K562 (cell line): ENCODE results near the gene TEDDM1. TPM values are rescaled to one million over a fixed set of nuclear protein-coding genes. Genes with fewer than 3 reads are reported as not detected.

Experiments
- ATAC-seq: fragments of 200-7000 bp; cut with Tn5 transposase; 3 replicates; pipeline ENCODE4 v1.9.1; 2020; ENCODE audit warnings: moderate library complexity
- BruUV-seq: library from RNA; stranded (reverse); fragments of 400-500 nt; replicated peaks from 2 replicates; lab custom pipeline; 2021; lab: Mats Ljungman, UMichigan
- CTCF ChIA-PET: fragments of 300-600 bp; formaldehyde crosslinking; extraction: SDS; loops from one replicate; lab custom pipeline; 2021; ENCODE audit warnings: low intra/inter-chr PET ratio; lab: Yijun Ruan, JAX
- POLR2A ChIA-PET: fragments of 300-600, 350-650 bp; sonication (Branson Sonifier 250); formaldehyde crosslinking; extraction: SDS; loops from one replicate; lab custom pipeline; 2021; ENCODE audit warnings: antibody characterized with exemption, inconsistent platforms; lab: Yijun Ruan, JAX
- DNase-seq, 4 experiments: peaks; one replicate each; pipeline versions ENCODE4 v3.0.0 to v3.0.0-alpha.2; 2011 to 2018; ENCODE audit warnings: low spot score in 3 of 4, mixed read lengths in 3 of 4; ENCODE audit errors: extremely low read depth in 1 of 4
- FAIRE-seq: peaks from 2 replicates; lab custom pipeline; 2011; peaks lifted over from hg19 to GRCh38; lab: Jason Lieb, UNC
- H2AFZ ChIP-seq: 2 replicates; pipeline ENCODE4 v1.6.0; 2011; ENCODE audit warnings: low read depth, low read length, control low read depth, inconsistent platforms
- H3K27ac ChIP-seq: fragments of 200-600 bp; 3 replicates; pipeline ENCODE4 v1.8.0; 2011; ENCODE audit warnings: low read depth, mild to moderate bottlenecking, control low read depth, inconsistent platforms, low read length, moderate library complexity, mixed read lengths; ENCODE audit errors: extremely low read depth
- H3K27me3 ChIP-seq, 2 experiments: fragments of 300-600 bp in 1 of 2; 2 replicates in 1 of 2; 3 replicates in 1 of 2; pipeline versions ENCODE4 v1.6.0 to v1.8.0; 2011; ENCODE audit warnings: inconsistent platforms in 2 of 2, low read length in 2 of 2, mild to moderate bottlenecking in 1 of 2, mixed read lengths in 1 of 2, moderate library complexity in 1 of 2; ENCODE audit not compliant: control insufficient read depth in 2 of 2, insufficient read depth in 2 of 2
- H3K36me3 ChIP-seq: fragments of 300-600 bp; 3 replicates; pipeline ENCODE4 v1.8.0; 2011; ENCODE audit warnings: mild to moderate bottlenecking, low read length, inconsistent platforms; ENCODE audit not compliant: control insufficient read depth, insufficient read depth
- H3K4me1 ChIP-seq, 2 experiments: fragments of 200-600 bp in 1 of 2; replicated peaks in 1 of 2; 2 replicates in 1 of 2; 3 replicates in 1 of 2; pipeline versions ENCODE4 v1.5.1 to v1.8.0; 2011; ENCODE audit warnings: inconsistent platforms in 2 of 2, low read length in 2 of 2, mild to moderate bottlenecking in 1 of 2, mixed read lengths in 1 of 2, moderate library complexity in 1 of 2; ENCODE audit not compliant: control insufficient read depth in 2 of 2, insufficient read depth in 2 of 2
- H3K4me2 ChIP-seq: 2 replicates; pipeline ENCODE4 v1.6.1; 2011; ENCODE audit warnings: low read length, control low read depth, inconsistent platforms, mixed read lengths; ENCODE audit not compliant: insufficient read depth
- H3K4me3 ChIP-seq: fragments of 200-600 bp; sonication (generic), shearing (Covaris generic); 2 replicates; pipeline ENCODE4 v1.5.1; 2016; ENCODE audit warnings: control low read depth, inconsistent platforms
- H3K79me2 ChIP-seq: fragments of 200-600 bp; 3 replicates; pipeline ENCODE4 v1.8.0; 2011; ENCODE audit warnings: low read length, inconsistent platforms; ENCODE audit not compliant: control insufficient read depth, insufficient read depth
- H3K9ac ChIP-seq, 2 experiments: 2 replicates each; pipeline versions ENCODE4 v1.6.0 to v1.6.1; 2011; ENCODE audit warnings: low read depth in 2 of 2, low read length in 2 of 2, control low read depth in 1 of 2, inconsistent platforms in 1 of 2, mild to moderate bottlenecking in 1 of 2, mixed read lengths in 1 of 2; ENCODE audit not compliant: insufficient read depth in 1 of 2
- H3K9me1 ChIP-seq: one replicate; pipeline ENCODE4 v1.6.0; 2011; ENCODE audit warnings: inconsistent platforms, mild to moderate bottlenecking, low read length, moderate library complexity; ENCODE audit not compliant: control insufficient read depth, insufficient read depth
- H3K9me3 ChIP-seq: replicated peaks from 2 replicates; pipeline ENCODE4 v1.5.1; 2011; ENCODE audit warnings: low read depth, low read length, inconsistent platforms; ENCODE audit not compliant: control insufficient read depth, insufficient read depth
- H4K20me1 ChIP-seq: replicated peaks from 2 replicates; pipeline ENCODE4 v1.6.1; 2011; ENCODE audit warnings: low read length, inconsistent platforms, mixed read lengths; ENCODE audit not compliant: control insufficient read depth, insufficient read depth
- FOS ChIP-seq: IDR thresholded peaks from 3 replicates; pipeline ENCODE4 v1.6.1; 2011; ENCODE audit not compliant: insufficient read length; ENCODE audit errors: extremely low read depth
- FOXJ3 ChIP-seq: sonication (generic); formaldehyde crosslinking; IDR thresholded peaks from 2 replicates; pipeline ENCODE4 v1.4.0; 2020; ENCODE audit warnings: mild to moderate bottlenecking, missing genetic modification reagents
- GATAD2A ChIP-seq: fragments of 450-650 bp; IDR thresholded peaks from 2 replicates; pipeline ENCODE4 v1.6.1; 2017
- HDAC1 ChIP-seq, 2 experiments: fragments of 450-650 bp; IDR thresholded peaks; 2 replicates each; pipeline ENCODE4 v1.6.1; 2016 to 2017; ENCODE audit warnings: inconsistent platforms in 1 of 2, mild to moderate bottlenecking in 1 of 2, moderate library complexity in 1 of 2
- LCOR ChIP-seq: sonication (generic); formaldehyde crosslinking; IDR thresholded peaks from 2 replicates; pipeline ENCODE4 v1.8.0; 2022; ENCODE audit warnings: mild to moderate bottlenecking, missing genetic modification reagents
- MYNN ChIP-seq, 2 experiments: sonication (generic); formaldehyde crosslinking in 1 of 2; IDR thresholded peaks; 2 replicates each; pipeline versions ENCODE4 v1.5.0 to v1.6.1; 2016 to 2020; ENCODE audit warnings: antibody characterized with exemption in 1 of 2, missing genetic modification reagents in 1 of 2
- NCOA2 ChIP-seq, 2 experiments: fragments of 450-650 bp; IDR thresholded peaks; 2 replicates each; pipeline ENCODE4 v1.6.1; 2018; ENCODE audit warnings: mild to moderate bottlenecking in 2 of 2, moderate library complexity in 1 of 2; ENCODE audit not compliant: partially characterized antibody in 2 of 2
- OTX1 ChIP-seq: fragments of 450-650 bp; formaldehyde crosslinking; IDR thresholded peaks from 2 replicates; pipeline ENCODE4 v1.4.0; 2022; ENCODE audit warnings: mild to moderate bottlenecking
- POLR3G ChIP-seq: IDR thresholded peaks from 2 replicates; pipeline ENCODE4 v1.6.1; 2011; ENCODE audit not compliant: insufficient read length, insufficient replicate concordance; ENCODE audit errors: extremely low read depth
- PYGO2 ChIP-seq: fragments of 450-650 bp; IDR thresholded peaks from 2 replicates; pipeline ENCODE4 v1.6.1; 2016; ENCODE audit warnings: mild to moderate bottlenecking, missing genetic modification characterization, moderate library complexity, missing compliant biosample characterization
- STAG1 ChIP-seq: sonication (generic); formaldehyde crosslinking; IDR thresholded peaks from 2 replicates; pipeline ENCODE4 v1.5.0; 2020; ENCODE audit warnings: missing genetic modification reagents, borderline replicate concordance
- ZNF133 ChIP-seq: fragments of 250-450 bp; sonication (Bioruptor Pico); IDR thresholded peaks from 2 replicates; pipeline ENCODE4 v1.4.0; 2020; ENCODE audit warnings: mild to moderate bottlenecking
- WGBS: fragments of 100-300 bp; shearing (Covaris generic); methylation state at CpG from one replicate; pipeline ENCODE4 v1.1.6; 2016; ENCODE audit warnings: low coverage, mixed read lengths; ENCODE audit not compliant: insufficient coverage; ENCODE audit errors: missing lambda C conversion rate; 5-methylcytosine and 5-hydroxymethylcytosine counted together
- in situ Hi-C: fragments of 300-500 bp; cut with MboI; formaldehyde crosslinking; loops from 4 replicates; pipeline ENCODE4 v1.15.0; 2018; ENCODE audit warnings: inconsistent platforms, mixed read lengths
- intact Hi-C: fragments of 100-400 bp; cut with micrococcal nuclease; formaldehyde crosslinking; loops from 2 replicates; pipeline ENCODE4 v1.14.2; 2022
- polyA plus RNA-seq, 8 experiments: library from polyadenylated mRNA; depleted of rRNA in 4 of 8; stranded (reverse) in 5 of 8; unstranded in 3 of 8; fragments of >200 nt; fragmentation: Nextera tagmentation in 2 of 8; fragmentation: Illumina TruSeq in 1 of 8; extraction: Ambion mirVana in 2 of 8; extraction: Trizol in 1 of 8; gene quantifications; 2 replicates each; pipeline versions ENCODE4 v1.2.1 to v1.2.3, GENCODE V29; 2011 to 2014; ENCODE audit warnings: inconsistent platforms in 1 of 8, missing spikeins in 1 of 8
- total RNA-seq, 7 experiments: library from RNA; depleted of rRNA in 6 of 7; stranded (reverse); fragments of >200 nt in 6 of 7; fragmentation: Illumina TruSeq in 2 of 7; extraction: Trizol in 2 of 7; gene quantifications; 2 replicates each; pipeline versions ENCODE4 v1.2.1 to v1.2.3, GENCODE V29; 2011 to 2021; ENCODE audit warnings: low replicate concordance in 1 of 7
- TF ChIP-seq, protein P1 (sequence below): fragments of 450-650 bp; IDR thresholded peaks from 2 replicates; pipeline ENCODE4 v1.6.1; 2017; ENCODE audit warnings: antibody characterized with exemption, mild to moderate bottlenecking
- TF ChIP-seq, protein P2 (sequence below): fragments of 450-650 bp; formaldehyde crosslinking; IDR thresholded peaks from 2 replicates; pipeline ENCODE4 v1.4.0; 2020; ENCODE audit warnings: mild to moderate bottlenecking
- TF ChIP-seq, protein P3 (sequence below): fragments of 200-800 bp; sonication (Bioruptor generic); IDR thresholded peaks from 2 replicates; pipeline ENCODE4 v1.6.1; 2017; ENCODE audit warnings: missing genetic modification characterization, missing compliant biosample characterization

TEDDM1 gene
- total and polyA plus RNA-seq, 9 of the 15 experiments (the other 6 are each of a cell fraction or from before 2014, with no cell fraction given): not detected

DNA sequence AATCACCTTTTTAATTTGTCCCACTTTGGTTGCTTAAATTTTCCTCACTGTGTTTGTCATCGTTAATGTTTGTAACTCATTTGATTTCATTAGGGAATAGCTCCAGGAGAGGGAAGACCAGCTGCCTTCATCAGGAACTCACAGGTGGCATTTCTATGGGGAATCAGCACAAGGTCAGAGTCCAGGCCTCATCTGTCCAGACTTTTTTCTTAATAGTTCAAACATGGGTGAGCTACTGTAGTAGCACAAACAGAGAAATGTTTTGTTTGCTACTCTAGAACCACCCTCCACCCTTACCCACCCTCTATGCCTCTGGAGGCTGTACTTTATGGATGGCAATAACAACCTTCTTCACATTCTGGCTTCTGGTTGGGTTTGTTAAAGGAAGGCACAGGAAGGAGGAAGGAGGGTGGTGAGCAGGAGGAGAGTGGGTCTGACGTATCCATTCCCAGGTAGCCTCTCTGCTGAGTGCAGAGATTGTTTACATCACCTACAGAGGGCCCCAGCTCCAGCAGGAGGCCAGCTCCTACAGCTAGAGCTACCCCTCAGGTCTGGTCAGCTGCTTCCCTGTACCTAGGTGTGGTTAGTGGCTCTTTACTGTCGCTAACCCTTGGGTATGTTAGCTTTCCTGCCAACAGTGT is 8.1 kb upstream of the TEDDM1 start:
- Histone ChIP-seq H3K79me2 (no peaks in the 10 kb centered on the region), H3K9ac (no peak overlapping the region), H3K36me3 (no peaks in the 10 kb centered on the region), H3K27me3 (peaks cover 1 to 4% of the 10 kb centered on the region in 2 experiments; a peak in 3 of 5 replicates), H2AFZ (no peak overlapping the region), H3K4me3 (no peak overlapping the region), H3K9me1 (no peaks in the 10 kb centered on the region), H3K4me1 (no peaks in the 10 kb centered on the region), H3K9me3 (no peaks in the 10 kb centered on the region), H3K27ac (no peak overlapping the region), H4K20me1 (no peaks in the 10 kb centered on the region), H3K4me2 (no peak overlapping the region)
- BruUV-seq: no TSS peak
- WGBS: 0% methylated on average over 3 of the region's 3 CpGs
- ATAC-seq (peak; percentile 56), FAIRE-seq (no peak), DNase-seq (no peak)
- ChIA-PET CTCF (no interaction called here), POLR2A (interaction anchor here (1.1 to 2.5 kb wide), 2 partner anchors 13 to 16 kb away, joined by 3 to 11 read pairs; partner anchors contain the start of gene GLUL)
- TF ChIP-seq STAG1 (no peak), POLR3G (no peak), FOXJ3 (no peak), PYGO2 (no peak), GATAD2A (no peak), NCOA2 (IDR thresholded peaks at IDR 0.05; ENCODE audit: partially characterized antibody in 2 of 2) (no peak), HDAC1 (IDR thresholded peaks at IDR 0.05) (no peak), MYNN (IDR thresholded peaks at IDR 0.05) (no peak), MYNN (CRISPR knock-in tag; IDR thresholded peaks at IDR 0.05) (no peak), FOS (no peak), LCOR (CRISPR knock-in tag) (no peak), ZNF133 (no peak), OTX1 (CRISPR knock-in tag) (no peak)
- TF ChIP-seq, protein P1, sequence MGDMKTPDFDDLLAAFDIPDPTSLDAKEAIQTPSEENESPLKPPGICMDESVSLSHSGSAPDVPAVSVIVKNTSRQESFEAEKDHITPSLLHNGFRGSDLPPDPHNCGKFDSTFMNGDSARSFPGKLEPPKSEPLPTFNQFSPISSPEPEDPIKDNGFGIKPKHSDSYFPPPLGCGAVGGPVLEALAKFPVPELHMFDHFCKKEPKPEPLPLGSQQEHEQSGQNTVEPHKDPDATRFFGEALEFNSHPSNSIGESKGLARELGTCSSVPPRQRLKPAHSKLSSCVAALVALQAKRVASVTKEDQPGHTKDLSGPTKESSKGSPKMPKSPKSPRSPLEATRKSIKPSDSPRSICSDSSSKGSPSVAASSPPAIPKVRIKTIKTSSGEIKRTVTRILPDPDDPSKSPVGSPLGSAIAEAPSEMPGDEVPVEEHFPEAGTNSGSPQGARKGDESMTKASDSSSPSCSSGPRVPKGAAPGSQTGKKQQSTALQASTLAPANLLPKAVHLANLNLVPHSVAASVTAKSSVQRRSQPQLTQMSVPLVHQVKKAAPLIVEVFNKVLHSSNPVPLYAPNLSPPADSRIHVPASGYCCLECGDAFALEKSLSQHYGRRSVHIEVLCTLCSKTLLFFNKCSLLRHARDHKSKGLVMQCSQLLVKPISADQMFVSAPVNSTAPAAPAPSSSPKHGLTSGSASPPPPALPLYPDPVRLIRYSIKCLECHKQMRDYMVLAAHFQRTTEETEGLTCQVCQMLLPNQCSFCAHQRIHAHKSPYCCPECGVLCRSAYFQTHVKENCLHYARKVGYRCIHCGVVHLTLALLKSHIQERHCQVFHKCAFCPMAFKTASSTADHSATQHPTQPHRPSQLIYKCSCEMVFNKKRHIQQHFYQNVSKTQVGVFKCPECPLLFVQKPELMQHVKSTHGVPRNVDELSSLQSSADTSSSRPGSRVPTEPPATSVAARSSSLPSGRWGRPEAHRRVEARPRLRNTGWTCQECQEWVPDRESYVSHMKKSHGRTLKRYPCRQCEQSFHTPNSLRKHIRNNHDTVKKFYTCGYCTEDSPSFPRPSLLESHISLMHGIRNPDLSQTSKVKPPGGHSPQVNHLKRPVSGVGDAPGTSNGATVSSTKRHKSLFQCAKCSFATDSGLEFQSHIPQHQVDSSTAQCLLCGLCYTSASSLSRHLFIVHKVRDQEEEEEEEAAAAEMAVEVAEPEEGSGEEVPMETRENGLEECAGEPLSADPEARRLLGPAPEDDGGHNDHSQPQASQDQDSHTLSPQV: no peak
- TF ChIP-seq, protein P2, sequence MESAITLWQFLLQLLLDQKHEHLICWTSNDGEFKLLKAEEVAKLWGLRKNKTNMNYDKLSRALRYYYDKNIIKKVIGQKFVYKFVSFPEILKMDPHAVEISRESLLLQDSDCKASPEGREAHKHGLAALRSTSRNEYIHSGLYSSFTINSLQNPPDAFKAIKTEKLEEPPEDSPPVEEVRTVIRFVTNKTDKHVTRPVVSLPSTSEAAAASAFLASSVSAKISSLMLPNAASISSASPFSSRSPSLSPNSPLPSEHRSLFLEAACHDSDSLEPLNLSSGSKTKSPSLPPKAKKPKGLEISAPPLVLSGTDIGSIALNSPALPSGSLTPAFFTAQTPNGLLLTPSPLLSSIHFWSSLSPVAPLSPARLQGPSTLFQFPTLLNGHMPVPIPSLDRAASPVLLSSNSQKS (CRISPR knock-in tag): no peak
- TF ChIP-seq, protein P3, sequence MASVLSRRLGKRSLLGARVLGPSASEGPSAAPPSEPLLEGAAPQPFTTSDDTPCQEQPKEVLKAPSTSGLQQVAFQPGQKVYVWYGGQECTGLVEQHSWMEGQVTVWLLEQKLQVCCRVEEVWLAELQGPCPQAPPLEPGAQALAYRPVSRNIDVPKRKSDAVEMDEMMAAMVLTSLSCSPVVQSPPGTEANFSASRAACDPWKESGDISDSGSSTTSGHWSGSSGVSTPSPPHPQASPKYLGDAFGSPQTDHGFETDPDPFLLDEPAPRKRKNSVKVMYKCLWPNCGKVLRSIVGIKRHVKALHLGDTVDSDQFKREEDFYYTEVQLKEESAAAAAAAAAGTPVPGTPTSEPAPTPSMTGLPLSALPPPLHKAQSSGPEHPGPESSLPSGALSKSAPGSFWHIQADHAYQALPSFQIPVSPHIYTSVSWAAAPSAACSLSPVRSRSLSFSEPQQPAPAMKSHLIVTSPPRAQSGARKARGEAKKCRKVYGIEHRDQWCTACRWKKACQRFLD (CRISPR knock-in tag): no peak
- in situ Hi-C loops: no loop called here
- intact Hi-C loops: no loop called here
